ENCODE measurements around the gene ARHGEF26.

Gene ARHGEF26

GRCh38 chr3:154089421-154090420, 31.5 kb upstream of the ARHGEF26 start:
- no peak overlapping the region for H3K4me3 ChIP-seq (replicated peaks; ENCODE audit: low read depth, low read length)
- TF ChIP-seq, protein P1, sequence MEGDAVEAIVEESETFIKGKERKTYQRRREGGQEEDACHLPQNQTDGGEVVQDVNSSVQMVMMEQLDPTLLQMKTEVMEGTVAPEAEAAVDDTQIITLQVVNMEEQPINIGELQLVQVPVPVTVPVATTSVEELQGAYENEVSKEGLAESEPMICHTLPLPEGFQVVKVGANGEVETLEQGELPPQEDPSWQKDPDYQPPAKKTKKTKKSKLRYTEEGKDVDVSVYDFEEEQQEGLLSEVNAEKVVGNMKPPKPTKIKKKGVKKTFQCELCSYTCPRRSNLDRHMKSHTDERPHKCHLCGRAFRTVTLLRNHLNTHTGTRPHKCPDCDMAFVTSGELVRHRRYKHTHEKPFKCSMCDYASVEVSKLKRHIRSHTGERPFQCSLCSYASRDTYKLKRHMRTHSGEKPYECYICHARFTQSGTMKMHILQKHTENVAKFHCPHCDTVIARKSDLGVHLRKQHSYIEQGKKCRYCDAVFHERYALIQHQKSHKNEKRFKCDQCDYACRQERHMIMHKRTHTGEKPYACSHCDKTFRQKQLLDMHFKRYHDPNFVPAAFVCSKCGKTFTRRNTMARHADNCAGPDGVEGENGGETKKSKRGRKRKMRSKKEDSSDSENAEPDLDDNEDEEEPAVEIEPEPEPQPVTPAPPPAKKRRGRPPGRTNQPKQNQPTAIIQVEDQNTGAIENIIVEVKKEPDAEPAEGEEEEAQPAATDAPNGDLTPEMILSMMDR (IDR thresholded peaks at IDR 0.05; ENCODE audit: low read length, missing control alignments) = no peak
- peak; percentile 8 for DNase-seq (ENCODE audit: low read depth)

GRCh38 chr3:154094051-154094450, 27.1 kb upstream of the ARHGEF26 start:
- H3K4me3 ChIP-seq (replicated peaks; ENCODE audit: low read depth, low read length) = no peak overlapping the region
- no peak for DNase-seq (ENCODE audit: low read depth)
- TF ChIP-seq, protein P1 (IDR thresholded peaks at IDR 0.05; ENCODE audit: low read length, missing control alignments) = no peak

DNA sequence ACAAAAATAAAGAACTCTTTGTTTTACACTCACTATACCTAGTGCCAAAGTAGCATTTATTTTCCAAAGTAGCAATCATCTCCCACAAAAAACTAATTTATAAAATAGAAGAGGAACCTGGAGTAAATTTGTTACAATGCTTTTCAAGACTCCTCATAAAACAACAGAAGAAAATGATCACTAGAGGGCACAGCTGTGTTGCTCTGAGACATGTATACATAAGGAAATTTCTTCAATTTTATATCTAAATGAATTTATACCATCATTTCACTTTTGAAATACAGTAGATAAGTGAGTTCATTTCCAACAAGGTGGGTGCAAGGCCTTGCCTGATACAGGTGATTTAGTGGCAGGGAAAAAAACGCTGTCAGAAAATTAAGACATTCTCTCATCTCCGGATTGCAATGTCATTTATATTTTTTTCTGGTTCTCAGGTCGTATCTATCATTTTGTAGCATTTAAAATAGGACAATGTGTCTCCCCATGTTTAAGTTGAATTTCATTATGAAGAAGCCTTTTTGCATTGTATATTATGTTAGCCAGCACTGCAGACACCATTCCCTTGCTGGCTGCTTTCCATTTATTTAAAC, 25.3 kb upstream of the ARHGEF26 start:
- no peak overlapping the region for H3K4me3 ChIP-seq (replicated peaks; ENCODE audit: low read depth, low read length)
- DNase-seq (ENCODE audit: low read depth) = peak; percentile 70
- TF ChIP-seq, protein P1 (IDR thresholded peaks at IDR 0.05; ENCODE audit: low read length, missing control alignments) = peak; percentile 60

DNA sequence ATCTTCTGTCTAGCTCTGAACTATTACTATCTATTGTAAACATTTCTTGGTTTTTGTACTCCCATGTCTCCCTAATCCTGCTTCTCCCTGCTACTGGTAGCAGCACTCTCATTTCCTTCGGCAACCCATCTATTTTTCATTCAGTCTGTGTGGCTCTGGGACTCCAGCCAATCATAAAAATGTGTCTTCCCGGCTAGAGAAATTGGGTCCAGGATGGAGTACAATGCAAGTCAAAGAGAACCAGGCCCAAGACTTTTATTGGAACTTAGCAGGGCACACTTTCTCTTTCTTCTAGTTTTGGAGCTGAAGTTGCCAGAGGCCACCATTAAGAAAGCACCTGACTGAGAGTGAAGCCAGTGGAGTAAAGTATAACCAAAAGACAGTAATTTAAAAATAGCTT, 22.8 kb upstream of the ARHGEF26 start:
- no peak for DNase-seq (ENCODE audit: low read depth)
- TF ChIP-seq, protein P1 (IDR thresholded peaks at IDR 0.05; ENCODE audit: low read length, missing control alignments) = no peak
- no peak overlapping the region for H3K4me3 ChIP-seq (replicated peaks; ENCODE audit: low read depth, low read length)

DNA sequence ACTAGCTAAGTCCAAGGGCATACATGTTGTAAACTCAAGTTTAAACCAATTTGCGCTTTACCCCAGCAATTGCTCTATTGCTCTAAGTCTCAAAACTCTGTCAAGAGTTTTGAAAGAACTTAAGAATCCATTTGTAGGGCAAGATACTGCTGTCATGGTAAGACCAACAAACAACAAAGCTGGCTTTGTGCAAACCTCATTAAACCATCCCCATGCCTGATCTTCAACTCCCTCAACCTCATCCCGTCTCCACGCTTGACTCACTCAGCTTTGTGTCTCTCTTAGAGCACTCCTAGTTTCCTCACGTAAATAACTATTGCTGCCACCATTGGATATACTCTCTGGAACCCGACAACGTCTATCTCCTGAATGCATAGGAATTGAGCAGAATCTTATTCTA, 20.6 kb upstream of the ARHGEF26 start:
- TF ChIP-seq, protein P1 (IDR thresholded peaks at IDR 0.05; ENCODE audit: low read length, missing control alignments) = no peak
- no peak for DNase-seq (ENCODE audit: low read depth)
- H3K4me3 ChIP-seq (replicated peaks; ENCODE audit: low read depth, low read length) = no peak overlapping the region

DNA sequence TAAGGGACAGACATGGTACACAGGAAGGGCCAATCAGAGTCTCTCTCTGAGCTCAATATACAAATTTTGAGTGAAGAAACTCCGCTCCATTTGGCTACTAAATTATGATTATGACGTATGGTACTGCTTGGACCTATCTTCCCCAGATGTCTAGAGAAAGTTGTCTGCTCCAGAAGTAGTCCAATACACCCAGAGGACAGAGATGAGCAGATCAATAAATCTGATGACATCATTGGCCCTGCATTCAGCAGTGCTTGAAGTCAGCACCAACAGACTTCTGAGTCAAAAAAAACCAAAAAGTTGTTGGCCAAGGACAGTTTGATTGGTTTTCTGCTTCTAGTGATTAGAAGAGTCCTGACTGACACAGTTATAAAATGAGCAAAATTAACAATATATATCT, 19.9 kb upstream of the ARHGEF26 start:
- H3K4me3 ChIP-seq (replicated peaks; ENCODE audit: low read depth, low read length) = no peak overlapping the region
- TF ChIP-seq, protein P1 (IDR thresholded peaks at IDR 0.05; ENCODE audit: low read length, missing control alignments) = no peak
- DNase-seq (ENCODE audit: low read depth) = no peak
